SU-DHL-6 (cell line): Measurements from ENCODE around the gene PPL.

Experiments used
- H2AFZ ChIP-seq: fragments of 200-600 bp; sonication (generic); 2 replicates; pipeline ENCODE4 v1.6.1; 2014; ENCODE audit warnings: low read depth, mild to moderate bottlenecking, moderate library complexity, mixed read lengths, antibody characterized with exemption, low read length; ENCODE audit not compliant: severe bottlenecking
- H3F3A ChIP-seq: fragments of 200-600 bp; shearing (Covaris generic); 2 replicates; pipeline ENCODE4 v1.6.0; 2016; ENCODE audit warnings: antibody characterized with exemption, mild to moderate bottlenecking; ENCODE audit not compliant: insufficient read depth
- H3K27ac ChIP-seq: fragments of 200-600 bp; sonication (generic); 2 replicates; pipeline ENCODE4 v1.5.1; 2016; ENCODE audit warnings: low read depth, mild to moderate bottlenecking, low read length, moderate library complexity, mixed read lengths
- H3K27me3 ChIP-seq: fragments of 200-600 bp; sonication (generic), shearing (Covaris generic); 2 replicates; pipeline ENCODE4 v1.6.0; 2014; ENCODE audit warnings: mild to moderate bottlenecking, low read length
- H3K36me3 ChIP-seq: fragments of 200-600 bp; sonication (generic); 2 replicates; pipeline ENCODE4 v1.6.1; 2014; ENCODE audit warnings: mild to moderate bottlenecking, low read length, mixed read lengths
- H3K4me2 ChIP-seq: fragments of 300-600, 200-600 bp; shearing (Covaris generic), sonication (generic); 2 replicates; pipeline ENCODE4 v1.6.0; 2014; ENCODE audit warnings: low read length, low read depth, mild to moderate bottlenecking; ENCODE audit not compliant: poor library complexity, severe bottlenecking
- H3K4me3 ChIP-seq: fragments of 200-600 bp; sonication (generic); 2 replicates; pipeline ENCODE4 v1.5.1; 2014; ENCODE audit warnings: antibody characterized with exemption, low read length, mild to moderate bottlenecking, mixed read lengths; ENCODE audit not compliant: insufficient read depth, poor library complexity, severe bottlenecking
- H3K79me2 ChIP-seq: fragments of 200-600 bp; sonication (generic); 2 replicates; pipeline ENCODE4 v1.6.1; 2014; ENCODE audit warnings: mild to moderate bottlenecking, low read length, moderate library complexity; ENCODE audit not compliant: insufficient read depth
- H3K9ac ChIP-seq: fragments of 200-600 bp; sonication (generic); 2 replicates; pipeline ENCODE4 v1.7.0; 2014; ENCODE audit warnings: mild to moderate bottlenecking, low read length
- H3K9me2 ChIP-seq: fragments of 200-600 bp; sonication (generic); replicated peaks from 2 replicates; pipeline ENCODE4 v1.6.1; 2014; ENCODE audit warnings: low read length; ENCODE audit not compliant: insufficient read depth
- H3K9me3 ChIP-seq: fragments of 200-600 bp; sonication (generic); 2 replicates; pipeline ENCODE4 v1.6.1; 2014; ENCODE audit warnings: low read length, mixed read lengths; ENCODE audit not compliant: insufficient read depth
- H4K20me1 ChIP-seq: fragments of 200-600 bp; sonication (generic); 2 replicates; pipeline ENCODE4 v1.6.1; 2014; ENCODE audit warnings: low read depth, mild to moderate bottlenecking, antibody characterized with exemption, low read length, moderate library complexity, mixed read lengths
- EZH2phosphoT487 ChIP-seq: fragments of 200-600 bp; sonication (generic), shearing (Covaris generic); conservative IDR thresholded peaks from 2 replicates; pipeline ENCODE4 v1.6.1; 2018; ENCODE audit warnings: mild to moderate bottlenecking, antibody characterized with exemption, low read length, moderate library complexity, mixed read lengths
- TF ChIP-seq, protein P1 (sequence below): fragments of 200-600 bp; sonication (generic); IDR thresholded peaks from one replicate; pipeline ENCODE4 v1.5.1; 2017; ENCODE audit warnings: antibody characterized with exemption, mild to moderate bottlenecking, low read length, moderate library complexity; ENCODE audit not compliant: insufficient read depth, poor library complexity, severe bottlenecking

PPL gene, protein sequence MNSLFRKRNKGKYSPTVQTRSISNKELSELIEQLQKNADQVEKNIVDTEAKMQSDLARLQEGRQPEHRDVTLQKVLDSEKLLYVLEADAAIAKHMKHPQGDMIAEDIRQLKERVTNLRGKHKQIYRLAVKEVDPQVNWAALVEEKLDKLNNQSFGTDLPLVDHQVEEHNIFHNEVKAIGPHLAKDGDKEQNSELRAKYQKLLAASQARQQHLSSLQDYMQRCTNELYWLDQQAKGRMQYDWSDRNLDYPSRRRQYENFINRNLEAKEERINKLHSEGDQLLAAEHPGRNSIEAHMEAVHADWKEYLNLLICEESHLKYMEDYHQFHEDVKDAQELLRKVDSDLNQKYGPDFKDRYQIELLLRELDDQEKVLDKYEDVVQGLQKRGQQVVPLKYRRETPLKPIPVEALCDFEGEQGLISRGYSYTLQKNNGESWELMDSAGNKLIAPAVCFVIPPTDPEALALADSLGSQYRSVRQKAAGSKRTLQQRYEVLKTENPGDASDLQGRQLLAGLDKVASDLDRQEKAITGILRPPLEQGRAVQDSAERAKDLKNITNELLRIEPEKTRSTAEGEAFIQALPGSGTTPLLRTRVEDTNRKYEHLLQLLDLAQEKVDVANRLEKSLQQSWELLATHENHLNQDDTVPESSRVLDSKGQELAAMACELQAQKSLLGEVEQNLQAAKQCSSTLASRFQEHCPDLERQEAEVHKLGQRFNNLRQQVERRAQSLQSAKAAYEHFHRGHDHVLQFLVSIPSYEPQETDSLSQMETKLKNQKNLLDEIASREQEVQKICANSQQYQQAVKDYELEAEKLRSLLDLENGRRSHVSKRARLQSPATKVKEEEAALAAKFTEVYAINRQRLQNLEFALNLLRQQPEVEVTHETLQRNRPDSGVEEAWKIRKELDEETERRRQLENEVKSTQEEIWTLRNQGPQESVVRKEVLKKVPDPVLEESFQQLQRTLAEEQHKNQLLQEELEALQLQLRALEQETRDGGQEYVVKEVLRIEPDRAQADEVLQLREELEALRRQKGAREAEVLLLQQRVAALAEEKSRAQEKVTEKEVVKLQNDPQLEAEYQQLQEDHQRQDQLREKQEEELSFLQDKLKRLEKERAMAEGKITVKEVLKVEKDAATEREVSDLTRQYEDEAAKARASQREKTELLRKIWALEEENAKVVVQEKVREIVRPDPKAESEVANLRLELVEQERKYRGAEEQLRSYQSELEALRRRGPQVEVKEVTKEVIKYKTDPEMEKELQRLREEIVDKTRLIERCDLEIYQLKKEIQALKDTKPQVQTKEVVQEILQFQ (N-terminal part only)

DNA sequence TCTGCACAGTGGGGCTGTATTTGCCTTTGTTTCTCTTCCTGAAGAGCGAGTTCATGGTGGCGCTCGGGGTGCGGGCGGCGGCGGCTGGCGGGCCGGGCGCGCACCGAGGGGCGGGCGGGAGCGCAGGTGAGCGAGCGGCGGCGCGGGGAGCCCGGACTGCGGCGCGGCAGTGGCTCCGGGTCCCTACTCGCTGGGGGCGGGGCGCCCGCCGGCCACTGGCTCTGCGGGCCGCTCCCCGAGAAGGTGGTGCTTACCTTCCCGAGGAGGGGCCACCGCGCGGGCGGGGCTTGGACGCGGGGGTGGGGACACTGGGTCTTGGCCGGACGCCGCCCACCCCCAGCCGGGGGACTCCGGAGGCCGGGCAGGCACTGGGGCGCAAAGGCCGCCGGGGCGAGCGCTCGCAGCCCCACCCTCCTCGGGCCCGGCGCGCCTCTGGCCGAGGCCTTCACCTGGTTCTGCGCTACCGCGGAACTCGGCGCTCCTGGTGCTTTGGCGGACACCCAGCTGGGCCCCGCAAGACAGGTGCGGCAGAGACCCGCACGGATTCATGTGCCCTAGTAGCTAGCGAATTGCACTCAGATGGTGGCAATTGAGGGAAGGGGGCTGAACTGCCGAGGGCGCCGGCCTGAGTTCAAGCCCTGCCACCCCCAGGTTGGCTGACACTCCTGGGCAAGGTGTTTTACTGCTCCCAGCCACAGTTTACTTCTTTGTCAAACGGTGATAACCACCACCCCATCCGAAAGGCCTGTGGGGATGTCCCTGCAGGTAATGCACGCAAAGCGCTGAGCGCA, at the start of gene PPL:
Gene PPL (minus strand): TSS at position 158 of the 791 bp plus-strand sequence. CDS start 103 bp downstream, at position 55.
- Histone ChIP-seq H3K4me3 (peak within 1 kb of the TSS; percentile 14), H3F3A (no peaks in the 10 kb centered on the region), H3K27ac (no peak within 1 kb of the TSS), H3K36me3 (no peaks in the 10 kb centered on the region), H3K9ac (no peak within 1 kb of the TSS), H3K9me2 (no peaks in the 10 kb centered on the region), H3K4me2 (peak within 1 kb of the TSS; percentile 50), H2AFZ (no peak within 1 kb of the TSS), H3K27me3 (no peaks in the 10 kb centered on the region), H3K9me3 (no peaks in the 10 kb centered on the region), H4K20me1 (no peaks in the 10 kb centered on the region), H3K79me2 (no peaks in the 10 kb centered on the region)
- TF ChIP-seq, protein P1, sequence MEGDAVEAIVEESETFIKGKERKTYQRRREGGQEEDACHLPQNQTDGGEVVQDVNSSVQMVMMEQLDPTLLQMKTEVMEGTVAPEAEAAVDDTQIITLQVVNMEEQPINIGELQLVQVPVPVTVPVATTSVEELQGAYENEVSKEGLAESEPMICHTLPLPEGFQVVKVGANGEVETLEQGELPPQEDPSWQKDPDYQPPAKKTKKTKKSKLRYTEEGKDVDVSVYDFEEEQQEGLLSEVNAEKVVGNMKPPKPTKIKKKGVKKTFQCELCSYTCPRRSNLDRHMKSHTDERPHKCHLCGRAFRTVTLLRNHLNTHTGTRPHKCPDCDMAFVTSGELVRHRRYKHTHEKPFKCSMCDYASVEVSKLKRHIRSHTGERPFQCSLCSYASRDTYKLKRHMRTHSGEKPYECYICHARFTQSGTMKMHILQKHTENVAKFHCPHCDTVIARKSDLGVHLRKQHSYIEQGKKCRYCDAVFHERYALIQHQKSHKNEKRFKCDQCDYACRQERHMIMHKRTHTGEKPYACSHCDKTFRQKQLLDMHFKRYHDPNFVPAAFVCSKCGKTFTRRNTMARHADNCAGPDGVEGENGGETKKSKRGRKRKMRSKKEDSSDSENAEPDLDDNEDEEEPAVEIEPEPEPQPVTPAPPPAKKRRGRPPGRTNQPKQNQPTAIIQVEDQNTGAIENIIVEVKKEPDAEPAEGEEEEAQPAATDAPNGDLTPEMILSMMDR: no peak
- no peak for TF ChIP-seq EZH2phosphoT487

DNA sequence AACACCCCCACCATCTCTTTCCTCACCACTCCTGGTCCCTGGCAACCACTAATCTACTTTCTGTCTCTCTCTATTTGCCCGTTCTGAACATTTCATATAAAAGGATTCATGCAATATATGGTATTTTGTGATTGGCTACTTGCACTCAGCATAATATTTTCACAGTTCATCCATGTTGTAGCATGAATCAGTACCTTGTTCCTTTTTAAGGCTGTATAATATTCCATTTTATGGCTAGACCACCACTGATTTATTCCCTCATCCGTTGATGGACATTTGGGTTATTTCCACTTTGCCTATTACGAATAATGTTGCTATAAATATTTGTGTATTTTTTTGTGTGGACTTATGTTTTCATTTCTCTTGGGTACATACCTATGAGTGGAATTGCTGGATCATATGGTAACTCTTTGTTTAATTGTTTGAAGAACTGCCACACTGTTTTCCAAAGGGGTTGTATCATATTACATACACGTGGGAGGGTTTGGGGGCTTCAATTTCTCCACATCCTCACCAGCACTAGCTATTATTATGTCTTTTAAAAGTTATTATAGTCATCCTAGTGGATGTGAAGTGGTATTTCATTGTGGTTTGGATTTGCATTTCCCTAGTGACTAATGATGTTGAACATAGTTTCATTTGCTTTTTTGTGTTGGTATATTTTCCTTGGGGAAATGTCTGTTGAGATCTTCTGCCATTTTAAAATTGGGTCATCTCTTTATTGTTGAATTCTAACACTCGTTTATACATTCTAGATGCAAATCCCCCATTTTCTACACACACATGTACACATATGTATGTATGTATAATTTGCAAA, 47.4 kb upstream of the PPL start:
- TF ChIP-seq, protein P1: no peak
- no peak for TF ChIP-seq EZH2phosphoT487
- Histone ChIP-seq H3K9me3 (peaks cover 4% of the 10 kb centered on the region; the same call in 1 of the 2 replicates), H4K20me1 (no peaks in the 10 kb centered on the region), H3K27me3 (0 out of 2 replicates have a peak, but pooled peaks cover 2% of the 10 kb centered on the region), H3K4me3 (no peak overlapping the region), H3K9ac (no peak overlapping the region), H3K79me2 (no peaks in the 10 kb centered on the region), H3F3A (no peaks in the 10 kb centered on the region), H3K27ac (no peak overlapping the region), H3K36me3 (no peaks in the 10 kb centered on the region), H3K9me2 (no peaks in the 10 kb centered on the region), H2AFZ (no peak overlapping the region), H3K4me2 (no peak overlapping the region)
